ENCODE data around the gene SOD3. TPM values are rescaled to one million over a fixed set of nuclear protein-coding genes. Genes with fewer than 3 reads are reported as not detected.

SOD3 gene
- total RNA-seq, 1 experiment from 2014 or later: 1.0 TPM

- TF ChIP-seq, protein P1, sequence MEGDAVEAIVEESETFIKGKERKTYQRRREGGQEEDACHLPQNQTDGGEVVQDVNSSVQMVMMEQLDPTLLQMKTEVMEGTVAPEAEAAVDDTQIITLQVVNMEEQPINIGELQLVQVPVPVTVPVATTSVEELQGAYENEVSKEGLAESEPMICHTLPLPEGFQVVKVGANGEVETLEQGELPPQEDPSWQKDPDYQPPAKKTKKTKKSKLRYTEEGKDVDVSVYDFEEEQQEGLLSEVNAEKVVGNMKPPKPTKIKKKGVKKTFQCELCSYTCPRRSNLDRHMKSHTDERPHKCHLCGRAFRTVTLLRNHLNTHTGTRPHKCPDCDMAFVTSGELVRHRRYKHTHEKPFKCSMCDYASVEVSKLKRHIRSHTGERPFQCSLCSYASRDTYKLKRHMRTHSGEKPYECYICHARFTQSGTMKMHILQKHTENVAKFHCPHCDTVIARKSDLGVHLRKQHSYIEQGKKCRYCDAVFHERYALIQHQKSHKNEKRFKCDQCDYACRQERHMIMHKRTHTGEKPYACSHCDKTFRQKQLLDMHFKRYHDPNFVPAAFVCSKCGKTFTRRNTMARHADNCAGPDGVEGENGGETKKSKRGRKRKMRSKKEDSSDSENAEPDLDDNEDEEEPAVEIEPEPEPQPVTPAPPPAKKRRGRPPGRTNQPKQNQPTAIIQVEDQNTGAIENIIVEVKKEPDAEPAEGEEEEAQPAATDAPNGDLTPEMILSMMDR (IDR thresholded peaks at IDR 0.05): no peak
- TF ChIP-seq, protein P2, sequence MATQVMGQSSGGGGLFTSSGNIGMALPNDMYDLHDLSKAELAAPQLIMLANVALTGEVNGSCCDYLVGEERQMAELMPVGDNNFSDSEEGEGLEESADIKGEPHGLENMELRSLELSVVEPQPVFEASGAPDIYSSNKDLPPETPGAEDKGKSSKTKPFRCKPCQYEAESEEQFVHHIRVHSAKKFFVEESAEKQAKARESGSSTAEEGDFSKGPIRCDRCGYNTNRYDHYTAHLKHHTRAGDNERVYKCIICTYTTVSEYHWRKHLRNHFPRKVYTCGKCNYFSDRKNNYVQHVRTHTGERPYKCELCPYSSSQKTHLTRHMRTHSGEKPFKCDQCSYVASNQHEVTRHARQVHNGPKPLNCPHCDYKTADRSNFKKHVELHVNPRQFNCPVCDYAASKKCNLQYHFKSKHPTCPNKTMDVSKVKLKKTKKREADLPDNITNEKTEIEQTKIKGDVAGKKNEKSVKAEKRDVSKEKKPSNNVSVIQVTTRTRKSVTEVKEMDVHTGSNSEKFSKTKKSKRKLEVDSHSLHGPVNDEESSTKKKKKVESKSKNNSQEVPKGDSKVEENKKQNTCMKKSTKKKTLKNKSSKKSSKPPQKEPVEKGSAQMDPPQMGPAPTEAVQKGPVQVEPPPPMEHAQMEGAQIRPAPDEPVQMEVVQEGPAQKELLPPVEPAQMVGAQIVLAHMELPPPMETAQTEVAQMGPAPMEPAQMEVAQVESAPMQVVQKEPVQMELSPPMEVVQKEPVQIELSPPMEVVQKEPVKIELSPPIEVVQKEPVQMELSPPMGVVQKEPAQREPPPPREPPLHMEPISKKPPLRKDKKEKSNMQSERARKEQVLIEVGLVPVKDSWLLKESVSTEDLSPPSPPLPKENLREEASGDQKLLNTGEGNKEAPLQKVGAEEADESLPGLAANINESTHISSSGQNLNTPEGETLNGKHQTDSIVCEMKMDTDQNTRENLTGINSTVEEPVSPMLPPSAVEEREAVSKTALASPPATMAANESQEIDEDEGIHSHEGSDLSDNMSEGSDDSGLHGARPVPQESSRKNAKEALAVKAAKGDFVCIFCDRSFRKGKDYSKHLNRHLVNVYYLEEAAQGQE (IDR thresholded peaks at IDR 0.05; ENCODE audit: insufficient read depth in 1 of 2, low read depth in 2 of 2, low read length in 1 of 2): no peak
- TF ChIP-seq SIN3A (IDR thresholded peaks at IDR 0.05; ENCODE audit: borderline replicate concordance, insufficient read depth, low read depth, low read length) (no peak), POLR2AphosphoS5 (IDR thresholded peaks at IDR 0.05; ENCODE audit: low read depth, low read length) (no peak), TCF7L2 (IDR thresholded peaks at IDR 0.05; ENCODE audit: low read depth, low read length) (no peak)
- Histone ChIP-seq H3K36me3 (ENCODE audit: control insufficient read depth, insufficient read depth, low read length) (no peaks in the 10 kb centered on the region), H3K4me3 (ENCODE audit: low read depth in 2 of 2, low read length in 2 of 2) (no peak overlapping the region), H3K27ac (ENCODE audit: low read length) (no peak overlapping the region), H3K27me3 (ENCODE audit: control insufficient read depth, insufficient read depth, low read length) (no peaks in the 10 kb centered on the region), H3K4me1 (ENCODE audit: control insufficient read depth, insufficient read depth, low read length) (no peaks in the 10 kb centered on the region), H3K9me3 (ENCODE audit: control insufficient read depth, insufficient read depth, low read depth, low read length) (no peaks in the 10 kb centered on the region)
- DNase-seq (ENCODE audit: low read depth, low spot score) (no peak), ATAC-seq (no peak)
- ChIA-PET CTCF (no interaction called here), POLR2A (no interaction called here)
- in situ Hi-C loops (cut with HindIII; ENCODE audit: low pct_unique_long_range_greater_than_20kb, low sequenced_read_pairs) (no loop called here), intact Hi-C loops (cut with micrococcal nuclease; ENCODE audit: unreplicated experiment) (no loop called here)
- no TSS peak for BruUV-seq (replicated peaks)
These were observed 23.2 kb upstream of the SOD3 start for GRCh38 chr4:24772061-24772705.

GRCh38 chr4:24772952-24773351, 22.4 kb upstream of the SOD3 start:
- BruUV-seq (replicated peaks): no TSS peak
- TF ChIP-seq TCF7L2 (IDR thresholded peaks at IDR 0.05; ENCODE audit: low read depth, low read length): no peak
- TF ChIP-seq, protein P2 (IDR thresholded peaks at IDR 0.05; ENCODE audit: insufficient read depth in 1 of 2, low read depth in 2 of 2, low read length in 1 of 2): no peak
- no peak for TF ChIP-seq POLR2AphosphoS5 (IDR thresholded peaks at IDR 0.05; ENCODE audit: low read depth, low read length)
- TF ChIP-seq SIN3A (IDR thresholded peaks at IDR 0.05; ENCODE audit: borderline replicate concordance, insufficient read depth, low read depth, low read length): no peak
- TF ChIP-seq, protein P1 (IDR thresholded peaks at IDR 0.05): no peak
- Histone ChIP-seq H3K36me3 (ENCODE audit: control insufficient read depth, insufficient read depth, low read length) (no peaks in the 10 kb centered on the region), H3K27ac (ENCODE audit: low read length) (no peak overlapping the region), H3K4me3 (ENCODE audit: low read depth in 2 of 2, low read length in 2 of 2) (no peak overlapping the region), H3K27me3 (ENCODE audit: control insufficient read depth, insufficient read depth, low read length) (no peaks in the 10 kb centered on the region), H3K9me3 (ENCODE audit: control insufficient read depth, insufficient read depth, low read depth, low read length) (no peaks in the 10 kb centered on the region), H3K4me1 (ENCODE audit: control insufficient read depth, insufficient read depth, low read length) (no peaks in the 10 kb centered on the region)
- ChIA-PET POLR2A (no interaction called here), CTCF (no interaction called here)
- DNase-seq (ENCODE audit: low read depth, low spot score) (no peak), ATAC-seq (no peak)
- intact Hi-C loops (cut with micrococcal nuclease; ENCODE audit: unreplicated experiment): no loop called here
- in situ Hi-C loops (cut with HindIII; ENCODE audit: low pct_unique_long_range_greater_than_20kb, low sequenced_read_pairs): no loop called here

All from Panc1 (cell line).